Mucosa of rectum (tissue), 2 donors: ENCODE results near the gene TLL2.

Experiments
- H3K27ac ChIP-seq, 2 donors: one replicate each; pipeline ENCODE4 v1.7.0; 2013; ENCODE audit warnings: inconsistent platforms in 2 of 2, low read depth in 2 of 2, low read length in 2 of 2
- H3K27me3 ChIP-seq, 2 donors: one replicate each; pipeline ENCODE4 v1.7.0; 2013; ENCODE audit warnings: low read length in 2 of 2; ENCODE audit not compliant: control insufficient read depth in 2 of 2, insufficient read depth in 2 of 2
- H3K36me3 ChIP-seq, 2 donors: one replicate each; pipeline ENCODE4 v1.7.0; 2013; ENCODE audit warnings: low read length in 2 of 2; ENCODE audit not compliant: control insufficient read depth in 2 of 2, insufficient read depth in 2 of 2
- H3K4me1 ChIP-seq, 2 donors: one replicate each; pipeline ENCODE4 v1.7.0; 2013; ENCODE audit warnings: low read length in 2 of 2, mild to moderate bottlenecking in 1 of 2; ENCODE audit not compliant: control insufficient read depth in 2 of 2, insufficient read depth in 2 of 2
- H3K4me3 ChIP-seq, 2 donors: one replicate each; pipeline ENCODE4 v1.7.0; 2013; ENCODE audit warnings: low read length in 2 of 2
- H3K9ac ChIP-seq, 2 donors: one replicate each; pipeline ENCODE4 v1.7.0; 2013; ENCODE audit warnings: low read length in 2 of 2, low read depth in 1 of 2, mild to moderate bottlenecking in 1 of 2
- H3K9me3 ChIP-seq, 2 donors: one replicate each; pipeline ENCODE4 v1.7.0; 2013; ENCODE audit warnings: low read length in 2 of 2; ENCODE audit not compliant: control insufficient read depth in 2 of 2
- donor health status: healthy.
- donor health status: Normal muscosa, but diverticular disease.

Gene TLL2

DNA sequence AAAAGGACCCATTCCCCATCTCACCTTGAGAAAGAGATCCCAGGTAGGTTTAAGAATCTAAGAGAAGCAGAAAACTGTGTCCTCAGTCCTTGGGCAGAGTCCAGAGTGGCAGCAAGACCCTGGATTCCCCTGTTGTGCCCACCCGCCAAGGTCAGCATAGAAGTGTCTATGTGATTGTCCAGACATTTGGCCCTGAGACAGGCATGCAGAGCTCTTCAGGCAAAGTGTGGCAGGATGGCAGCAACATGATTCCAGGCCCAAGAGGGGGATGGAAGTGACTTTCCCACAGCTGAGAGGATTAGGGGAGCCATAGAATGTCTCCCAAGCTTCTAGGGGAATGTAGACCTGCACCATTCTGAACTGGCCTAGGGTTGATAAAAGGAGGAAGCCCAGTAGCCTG is 115.8 kb downstream of the TLL2 start:
- no peak overlapping the region for H3K4me3 ChIP-seq
- no peaks in the 10 kb centered on the region for H3K36me3 ChIP-seq
- peaks cover 0 to 3% of the 10 kb centered on the region in 2 donors for H3K4me1 ChIP-seq
- peaks cover 6% of the 10 kb centered on the region in 2 donors for H3K27me3 ChIP-seq
- no peak overlapping the region for H3K9ac ChIP-seq
- H3K9me3 ChIP-seq, result no peaks in the 10 kb centered on the region
- no peak overlapping the region for H3K27ac ChIP-seq

DNA sequence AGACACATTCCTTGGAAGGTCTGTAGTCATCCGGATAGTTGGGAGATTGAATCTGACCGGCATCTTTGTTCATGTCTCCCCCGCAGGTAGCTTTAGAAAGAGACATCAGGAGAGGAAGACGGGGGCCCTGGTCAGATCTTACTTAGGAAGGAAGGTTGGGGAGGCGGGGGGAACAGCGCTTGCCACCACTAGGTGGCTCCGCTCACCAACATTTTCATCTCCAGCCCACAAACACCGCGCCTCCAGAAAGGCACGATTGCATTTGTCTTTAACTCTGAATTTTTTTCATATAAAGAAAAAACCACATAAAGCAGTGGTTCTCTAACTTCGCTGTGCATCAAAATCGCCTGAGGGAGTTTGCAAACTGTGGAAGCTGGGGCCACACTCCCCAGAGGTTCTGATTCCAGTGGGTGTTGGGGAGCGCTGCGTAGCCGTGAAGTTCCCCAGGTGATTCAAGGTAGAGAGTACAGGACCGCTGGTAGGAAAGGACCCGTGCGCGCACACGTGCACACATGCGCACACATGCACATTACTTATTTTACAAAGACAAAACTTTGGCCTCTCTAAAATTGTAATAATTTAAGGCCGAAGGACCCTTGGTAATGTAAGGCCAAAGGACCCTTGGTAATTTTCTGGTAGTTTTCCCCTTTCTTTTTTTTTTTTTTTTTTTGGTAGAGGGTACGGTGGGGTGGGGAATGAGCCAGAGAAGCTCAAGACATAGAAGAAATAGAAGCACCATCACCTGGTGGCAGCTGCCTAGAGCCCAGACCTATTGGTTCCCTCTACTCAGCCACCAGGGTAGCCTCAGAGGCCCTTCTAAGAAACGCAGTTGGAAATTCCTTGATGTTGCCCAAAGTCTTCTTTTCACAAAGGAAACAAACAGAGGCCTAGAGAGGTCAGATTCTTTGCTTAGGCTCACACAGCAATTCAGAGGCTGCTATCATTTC is 117.5 kb downstream of the TLL2 start:
- peaks cover 3 to 6% of the 10 kb centered on the region in 2 donors for H3K27me3 ChIP-seq
- no peaks in the 10 kb centered on the region for H3K9me3 ChIP-seq
- peak overlapping the region; percentile 8 to 20 for H3K4me3 ChIP-seq
- H3K36me3 ChIP-seq, result no peaks in the 10 kb centered on the region
- H3K27ac ChIP-seq, result no peak overlapping the region
- H3K4me1 ChIP-seq, result peaks cover 0 to 3% of the 10 kb centered on the region in 2 donors
- no peak overlapping the region for H3K9ac ChIP-seq

DNA sequence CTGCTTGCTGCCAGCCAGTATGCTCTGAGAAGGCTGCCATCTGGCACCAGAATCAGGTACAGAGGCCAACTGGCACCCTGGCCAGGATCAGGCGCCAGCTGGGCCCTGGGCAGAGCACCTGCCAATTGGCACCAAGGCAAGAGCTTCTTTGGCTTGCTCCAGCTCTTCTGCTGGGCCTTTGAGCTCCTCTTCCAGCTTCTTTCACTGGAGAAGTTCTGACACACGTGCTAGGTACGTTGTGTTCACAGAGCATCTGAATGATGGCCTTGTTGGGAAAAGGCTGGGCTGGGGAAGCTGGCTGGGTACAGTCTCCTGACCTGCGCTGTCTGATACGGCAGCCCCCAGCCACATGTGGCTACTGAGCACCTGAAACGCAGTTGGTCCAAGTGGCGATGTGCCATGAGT is 123.3 kb downstream of the TLL2 start:
- no peak overlapping the region for H3K27ac ChIP-seq
- H3K9ac ChIP-seq, result no peak overlapping the region
- H3K4me3 ChIP-seq, result no peak overlapping the region
- peaks cover 0 to 6% of the 10 kb centered on the region in 2 donors for H3K27me3 ChIP-seq
- no peaks in the 10 kb centered on the region for H3K36me3 ChIP-seq
- no peaks in the 10 kb centered on the region for H3K9me3 ChIP-seq
- H3K4me1 ChIP-seq, result no peaks in the 10 kb centered on the region

DNA sequence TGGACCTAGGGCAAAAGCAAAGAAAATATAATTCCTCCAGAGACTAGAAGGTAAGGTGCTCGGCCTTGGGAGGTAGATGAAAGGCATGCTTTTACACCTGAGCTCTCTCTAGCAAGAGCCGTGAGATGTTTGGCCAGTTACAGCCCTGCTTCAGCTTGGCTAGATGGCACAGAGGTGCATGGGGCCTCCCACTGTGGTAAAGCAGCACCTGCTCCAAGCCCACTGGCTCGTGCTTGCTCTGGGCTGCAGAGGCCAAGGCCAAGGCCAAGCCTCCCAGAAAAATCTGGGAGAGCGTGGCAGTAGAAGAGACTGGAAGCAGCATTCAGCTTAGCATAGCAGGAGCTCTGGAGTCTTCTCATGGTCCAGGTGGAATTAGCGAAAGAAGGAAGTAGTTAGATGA is 123.9 kb downstream of the TLL2 start:
- no peaks in the 10 kb centered on the region for H3K9me3 ChIP-seq
- H3K27ac ChIP-seq, result no peak overlapping the region
- H3K9ac ChIP-seq, result no peak overlapping the region
- no peaks in the 10 kb centered on the region for H3K4me1 ChIP-seq
- H3K4me3 ChIP-seq, result no peak overlapping the region
- no peaks in the 10 kb centered on the region for H3K36me3 ChIP-seq
- H3K27me3 ChIP-seq, result peaks cover 0 to 6% of the 10 kb centered on the region in 2 donors

DNA sequence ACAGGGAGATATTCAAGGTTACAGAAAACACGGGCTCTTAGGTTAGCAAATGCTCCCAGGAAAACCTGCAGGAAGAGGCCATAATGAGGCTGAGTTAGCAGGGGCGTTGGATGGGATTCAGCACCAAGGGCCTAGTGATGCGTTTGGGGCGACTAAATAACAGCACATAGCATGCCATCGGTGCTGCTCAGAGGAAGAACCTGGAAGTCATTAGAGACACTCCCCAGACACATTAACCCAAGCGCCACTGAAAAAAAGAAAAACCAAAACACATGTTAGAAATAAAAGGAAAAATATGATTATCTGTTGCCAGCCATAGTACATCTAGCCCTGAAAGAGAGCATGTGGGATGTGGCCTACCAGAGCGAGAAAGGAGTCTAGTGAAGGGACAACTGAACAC is 126.1 kb downstream of the TLL2 start:
- Histone ChIP-seq H3K27ac (no peak overlapping the region), H3K9ac (no peak overlapping the region), H3K9me3 (no peaks in the 10 kb centered on the region), H3K36me3 (no peaks in the 10 kb centered on the region), H3K4me3 (no peak overlapping the region), H3K27me3 (no peaks in the 10 kb centered on the region), H3K4me1 (no peaks in the 10 kb centered on the region)

DNA sequence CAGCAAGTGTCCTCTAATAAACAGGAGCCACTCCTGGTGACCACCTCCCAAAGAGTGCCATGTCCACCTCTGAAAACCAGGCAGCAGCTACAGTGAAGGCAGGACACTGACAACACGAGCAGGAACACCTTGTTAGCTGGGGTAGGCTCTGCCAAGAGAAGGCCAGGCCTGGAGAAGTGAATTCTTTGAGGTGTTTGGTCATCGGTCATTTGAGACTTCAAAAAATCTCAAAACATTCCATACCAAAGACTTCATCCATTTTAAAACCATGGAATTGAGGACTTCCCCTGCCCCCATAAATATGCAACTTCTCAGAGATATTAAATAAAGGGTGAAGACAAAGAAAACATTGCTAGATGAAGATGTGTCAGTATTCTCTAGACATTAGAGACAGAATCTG is 126.6 kb downstream of the TLL2 start:
- Histone ChIP-seq H3K4me3 (no peak overlapping the region), H3K27ac (no peak overlapping the region), H3K4me1 (no peaks in the 10 kb centered on the region), H3K36me3 (no peaks in the 10 kb centered on the region), H3K9ac (no peak overlapping the region), H3K27me3 (no peaks in the 10 kb centered on the region), H3K9me3 (no peaks in the 10 kb centered on the region)

DNA sequence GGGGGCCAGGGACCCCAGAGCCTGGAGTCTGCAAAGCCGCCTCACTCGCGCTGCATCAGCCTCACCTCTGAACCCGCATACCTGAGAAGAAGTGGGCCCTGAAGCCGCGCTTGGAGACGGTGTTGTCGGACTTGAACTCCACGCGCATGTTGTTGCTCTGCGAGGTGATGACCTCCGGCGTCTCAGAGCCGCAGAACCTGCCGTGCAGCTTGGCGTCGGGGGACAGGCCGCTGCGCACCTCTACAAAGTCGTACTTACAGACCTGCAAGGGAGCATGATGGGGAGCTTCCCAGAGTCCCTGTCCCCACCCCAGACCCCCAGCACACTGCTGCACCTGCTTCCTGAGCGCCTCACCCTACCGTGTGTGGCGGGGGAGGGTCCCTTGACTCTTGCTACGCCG is 129.2 kb downstream of the TLL2 start:
- Histone ChIP-seq H3K4me3 (no peak overlapping the region), H3K4me1 (no peaks in the 10 kb centered on the region), H3K27me3 (no peaks in the 10 kb centered on the region), H3K36me3 (no peaks in the 10 kb centered on the region), H3K27ac (no peak overlapping the region), H3K9me3 (no peaks in the 10 kb centered on the region), H3K9ac (no peak overlapping the region)

DNA sequence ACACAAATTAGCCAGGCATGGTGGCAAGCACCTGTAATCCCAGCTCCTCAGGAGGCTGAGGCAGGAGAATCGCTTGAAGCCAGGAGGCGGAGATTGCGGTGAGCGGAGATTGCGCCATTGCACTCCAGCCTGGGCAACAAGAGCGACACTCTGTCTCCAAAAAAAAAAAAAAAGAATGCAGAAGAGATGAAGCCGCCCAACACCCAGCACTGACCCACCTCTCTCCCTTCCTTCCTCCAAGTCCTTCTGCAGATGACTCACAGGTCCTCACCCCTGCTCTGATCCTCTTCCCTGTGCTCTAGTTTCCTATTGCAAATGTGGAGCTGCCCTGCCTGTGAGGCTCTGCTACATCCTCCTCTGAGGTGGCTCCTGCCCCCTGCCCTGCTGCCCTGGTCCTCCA is 132.9 kb downstream of the TLL2 start:
- no peak overlapping the region for H3K27ac ChIP-seq
- H3K4me1 ChIP-seq, result no peaks in the 10 kb centered on the region
- no peak overlapping the region for H3K9ac ChIP-seq
- no peak overlapping the region for H3K4me3 ChIP-seq
- H3K9me3 ChIP-seq, result no peaks in the 10 kb centered on the region
- no peaks in the 10 kb centered on the region for H3K27me3 ChIP-seq
- H3K36me3 ChIP-seq, result no peaks in the 10 kb centered on the region

DNA sequence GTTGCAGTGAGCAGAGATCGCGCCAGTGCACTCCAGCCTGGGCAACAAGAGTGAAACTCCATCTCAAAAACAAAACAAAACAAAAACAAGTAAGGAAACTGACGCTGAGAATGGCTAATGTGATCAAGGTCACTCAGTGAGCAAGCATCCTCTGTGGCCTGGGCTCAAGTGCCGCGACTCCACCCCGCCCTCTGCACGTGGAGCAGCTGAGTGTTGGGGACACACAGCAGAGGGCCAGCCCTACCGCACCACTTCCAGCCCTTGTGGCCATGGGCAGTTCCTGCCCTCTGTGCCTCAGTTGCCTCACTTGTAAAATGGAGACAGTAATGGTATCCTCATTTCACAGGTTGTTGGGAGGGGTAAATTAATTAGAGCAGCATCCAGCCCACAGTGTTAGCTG is 134.0 kb downstream of the TLL2 start:
- Histone ChIP-seq H3K36me3 (no peaks in the 10 kb centered on the region), H3K27ac (no peak overlapping the region), H3K4me1 (peaks cover 6 to 7% of the 10 kb centered on the region in 2 donors), H3K27me3 (no peaks in the 10 kb centered on the region), H3K9me3 (no peaks in the 10 kb centered on the region), H3K9ac (no peak overlapping the region), H3K4me3 (no peak overlapping the region)

DNA sequence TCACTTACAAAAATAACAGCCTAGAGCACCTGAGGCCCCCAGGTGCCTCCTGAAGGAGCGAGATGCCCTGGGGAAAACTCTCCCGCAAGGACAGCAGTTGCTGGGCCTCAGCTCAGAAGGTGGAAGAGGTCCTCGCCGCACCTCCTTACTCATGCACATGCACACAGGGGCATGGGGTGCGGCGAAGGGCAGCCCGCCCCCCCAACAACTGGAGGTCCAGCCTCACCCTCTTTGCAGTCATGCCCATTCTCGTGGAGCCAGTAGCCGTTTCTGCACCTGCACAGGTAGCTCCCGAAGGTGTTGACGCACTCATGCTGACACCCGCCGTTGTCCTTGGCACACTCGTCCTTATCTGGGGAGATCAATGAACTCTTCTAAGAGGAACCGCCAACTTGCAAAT is 135.0 kb downstream of the TLL2 start:
- no peaks in the 10 kb centered on the region for H3K36me3 ChIP-seq
- peaks cover 6 to 7% of the 10 kb centered on the region in 2 donors for H3K4me1 ChIP-seq
- no peak overlapping the region for H3K4me3 ChIP-seq
- no peak overlapping the region for H3K27ac ChIP-seq
- H3K9me3 ChIP-seq, result no peaks in the 10 kb centered on the region
- H3K9ac ChIP-seq, result no peak overlapping the region
- H3K27me3 ChIP-seq, result no peaks in the 10 kb centered on the region
